Right lobe of liver (tissue), 6 donors: ENCODE results near the gene CTIF. TPM values are rescaled to one million over a fixed set of nuclear protein-coding genes. Genes with fewer than 3 reads are reported as not detected.

Experiments
- ATAC-seq, 4 donors: fragments of 200-7000 bp; cut with Tn5 transposase; one replicate each; pipeline ENCODE4 v1.9.1; 2020; ENCODE audit warnings: mild to moderate bottlenecking in 4 of 4, moderate library complexity in 4 of 4
- DNase-seq, 3 donors: peaks; one replicate each; pipeline ENCODE4 v3.0.0-alpha.2; 2020
- H3K27ac ChIP-seq, 3 donors: fragments of 200-600 bp; one replicate each; pipeline ENCODE4 v1.8.0; 2022
- H3K27me3 ChIP-seq, 2 donors: fragments of 200-600 bp; one replicate each; pipeline ENCODE4 v1.8.0; 2022
- H3K36me3 ChIP-seq, 4 donors: fragments of 200-600 bp; sonication (generic) in 1 of 4; one replicate each; pipeline versions ENCODE4 v1.5.1 to v1.8.0; 2017 to 2022; ENCODE audit warnings: control low read depth in 1 of 4
- H3K4me1 ChIP-seq, 4 donors: fragments of 200-600 bp; sonication (generic) in 1 of 4; one replicate each; pipeline versions ENCODE4 v1.5.1 to v1.8.0; 2017 to 2022; ENCODE audit warnings: control low read depth in 1 of 4
- H3K4me3 ChIP-seq, 3 donors: fragments of 200-600 bp; one replicate each; pipeline ENCODE4 v1.8.0; 2022
- H3K9me3 ChIP-seq, 4 donors: fragments of 200-600 bp; sonication (generic) in 1 of 4; one replicate each; pipeline versions ENCODE4 v1.5.1 to v1.8.0; 2017 to 2022; ENCODE audit warnings: control low read depth in 1 of 4
- CTCF ChIP-seq, 4 donors: fragments of 200-600 bp in 3 of 4; fragments of 450-650 bp in 1 of 4; IDR thresholded peaks; one replicate each; pipeline versions ENCODE4 v1.5.1 to v1.8.0; 2016 to 2022; ENCODE audit warnings: antibody characterized with exemption in 4 of 4, mild to moderate bottlenecking in 2 of 4
- POLR2A ChIP-seq: fragments of 450-650 bp; IDR thresholded peaks from one replicate; pipeline ENCODE4 v1.6.1; 2017; ENCODE audit warnings: antibody characterized with exemption, mild to moderate bottlenecking
- WGBS: methylation state at CpG from one replicate; pipeline ENCODE4 v1.1.6; 2018; ENCODE audit warnings: low coverage, low lambda C conversion rate; ENCODE audit not compliant: insufficient coverage; ENCODE audit errors: missing lambda C conversion rate; 5-methylcytosine and 5-hydroxymethylcytosine counted together
- intact Hi-C, 2 donors: fragments of 100-400 bp; cut with DNase I; formaldehyde crosslinking; loops; one replicate each; pipeline versions ENCODE4 v1.11.2 to v1.14.1; 2022
- total RNA-seq, 6 experiments: library from RNA; depleted of rRNA in 2 of 6; stranded (reverse); fragments of >200 nt in 2 of 6; fragmentation: NEBNext Ultra II Directional in 3 of 6; extraction: Animal tissue kit (Norgen Biotek cat#: 25700) in 3 of 6; gene quantifications; one replicate each; pipeline versions ENCODE4 v1.1.0 to v1.2.4, GENCODE V29; 2016 to 2023
- donor health status: DM: no; HTN: yes; CAD: no.
- donor health status: DM: no; HTN: no; CAD: no.
- donor health status: DM: no; HTN: no; CAD: no.
- donor health status: DM: no; HTN: yes; CAD: no.
- donor health status: DM: no; HTN: yes; CAD: no.

The CTIF gene
- total RNA-seq, 6 experiments from 2014 or later = 29.0 to 60.6 (median 43.1) TPM

GRCh38 chr18:48706731-48707130 is 167.9 kb downstream of the CTIF start:
- no peaks in the 10 kb centered on the region for H3K9me3 ChIP-seq
- intact Hi-C loops = no loop called here
- no peaks in the 10 kb centered on the region for H3K36me3 ChIP-seq
- TF ChIP-seq CTCF (IDR thresholded peaks at IDR 0.05) (no peak), POLR2A (no peak)
- DNase-seq (no peak), ATAC-seq (no peak)
- no peaks in the 10 kb centered on the region for H3K4me1 ChIP-seq
- 88% methylated on average over 5 of the region's 5 CpGs for WGBS
- H3K4me3 ChIP-seq = no peak overlapping the region
- H3K27me3 ChIP-seq = no peaks in the 10 kb centered on the region
- no peak overlapping the region for H3K27ac ChIP-seq

GRCh38 chr18:48707636-48708296 is 168.9 kb downstream of the CTIF start:
- no peak for ATAC-seq
- DNase-seq = no peak
- no peaks in the 10 kb centered on the region for H3K36me3 ChIP-seq
- intact Hi-C loops = no loop called here
- H3K27me3 ChIP-seq = no peaks in the 10 kb centered on the region
- 82% methylated on average over 7 of the region's 7 CpGs for WGBS
- H3K4me1 ChIP-seq = no peaks in the 10 kb centered on the region
- TF ChIP-seq CTCF (IDR thresholded peaks at IDR 0.05) (no peak), POLR2A (no peak)
- H3K4me3 ChIP-seq = no peak overlapping the region
- H3K27ac ChIP-seq = no peak overlapping the region
- no peaks in the 10 kb centered on the region for H3K9me3 ChIP-seq

- TF ChIP-seq CTCF (IDR thresholded peaks at IDR 0.05) (no peak), POLR2A (no peak)
- 90% methylated on average over 3 of the region's 3 CpGs for WGBS
Measured at GRCh38 chr18:48708807-48709206, 170.0 kb downstream of the CTIF start.

GRCh38 chr18:48709371-48710062 is 170.7 kb downstream of the CTIF start:
- peak in 2 of 4 donors; percentile 8 to 12 for ATAC-seq
- intact Hi-C loops = no loop called here
- Histone ChIP-seq H3K4me3 (no peak overlapping the region), H3K36me3 (peaks cover 0 to 14% (median 0%) of the 10 kb centered on the region in 4 donors), H3K9me3 (no peaks in the 10 kb centered on the region), H3K27me3 (no peaks in the 10 kb centered on the region), H3K27ac (peak overlapping the region in 1 of 3 donors; percentile 4), H3K4me1 (no peaks in the 10 kb centered on the region)
- 55% methylated on average over 6 of the region's 12 CpGs for WGBS
- no peak for DNase-seq
- no peak for TF ChIP-seq POLR2A
- no peak for TF ChIP-seq CTCF (IDR thresholded peaks at IDR 0.05)

More at GRCh38 chr18:48708807-48709206, 170.0 kb downstream of the CTIF start:
- Histone ChIP-seq H3K27me3 (no peaks in the 10 kb centered on the region), H3K27ac (no peak overlapping the region), H3K4me3 (no peak overlapping the region), H3K36me3 (peaks cover 0 to 7% (median 0%) of the 10 kb centered on the region in 4 donors), H3K4me1 (no peaks in the 10 kb centered on the region), H3K9me3 (no peaks in the 10 kb centered on the region)
- no peak for DNase-seq
- no peak for ATAC-seq
- intact Hi-C loops = no loop called here
